Gastroesophageal sphincter (tissue), 4 donors: ENCODE measurements around the gene LIF. TPM values are rescaled to one million over a fixed set of nuclear protein-coding genes. Genes with fewer than 3 reads are reported as not detected.
A peak's percentile ranks its signal among the peaks of the same experiment; 100 is the strongest.

Experiments
- ATAC-seq: fragments of 150-250 bp; one replicate; pipeline ENCODE4 v1.9.1; 2016; ENCODE audit warnings: mild to moderate bottlenecking, moderate library complexity
- H3K27ac ChIP-seq, 4 donors: fragments of 200-600 bp; sonication (generic) in 3 of 4; 1 replicate in 3 of 4; 2 replicates in 1 of 4; pipeline ENCODE4 v1.5.1; 2016 to 2019
- H3K27me3 ChIP-seq: fragments of 200-600 bp; sonication (generic); one replicate; pipeline ENCODE4 v1.5.1; 2019
- H3K36me3 ChIP-seq, 2 donors: fragments of 200-600 bp; sonication (generic); one replicate each; pipeline ENCODE4 v1.5.1; 2019; ENCODE audit warnings: control low read depth in 1 of 2
- H3K4me1 ChIP-seq, 3 donors: fragments of 200-600 bp; sonication (generic); 1 replicate in 2 of 3; 2 replicates in 1 of 3; pipeline ENCODE4 v1.5.1; 2016 to 2019; ENCODE audit warnings: control low read depth in 2 of 3
- H3K4me3 ChIP-seq, 2 donors: fragments of 200-600 bp; sonication (generic); one replicate each; pipeline ENCODE4 v1.5.1; 2019; ENCODE audit warnings: mild to moderate bottlenecking in 1 of 2, moderate library complexity in 1 of 2
- H3K9me3 ChIP-seq, 3 donors: fragments of 200-600 bp; sonication (generic); one replicate each; pipeline ENCODE4 v1.5.1; 2017 to 2019; ENCODE audit warnings: control low read depth in 2 of 3
- EP300 ChIP-seq: sonication (generic); formaldehyde crosslinking; IDR thresholded peaks from one replicate; pipeline ENCODE4 v1.6.1; 2017; ENCODE audit warnings: antibody characterized with exemption, mild to moderate bottlenecking
- POLR2A ChIP-seq, 2 donors: fragments of 450-650 bp; IDR thresholded peaks; one replicate each; pipeline ENCODE4 v1.6.1; 2017; ENCODE audit warnings: antibody characterized with exemption in 2 of 2, mild to moderate bottlenecking in 2 of 2, moderate library complexity in 1 of 2
- POLR2AphosphoS5 ChIP-seq: sonication (generic); formaldehyde crosslinking; IDR thresholded peaks from one replicate; pipeline ENCODE4 v1.6.1; 2017; ENCODE audit warnings: antibody characterized with exemption
- whole genome bisulfite sequencing, 2 donors: methylation state at CpG; one replicate each; pipeline ENCODE4 v1.1.5; 2018; ENCODE audit warnings: low coverage in 1 of 2; 5-methylcytosine and 5-hydroxymethylcytosine counted together
- total RNA-seq, 4 donors: library from RNA; depleted of rRNA; stranded (reverse); fragments of >200 nt; gene quantifications; one replicate each; pipeline ENCODE4 v1.1.0, GENCODE V29; 2016
- TF ChIP-seq, protein P1 (sequence below), 4 experiments: fragments of 200-600 bp in 2 of 4; fragments of 450-650 bp in 2 of 4; sonication (generic) in 1 of 4; IDR thresholded peaks; one replicate each; pipeline ENCODE4 v1.5.1; 2017 to 2019; ENCODE audit warnings: antibody characterized with exemption in 4 of 4, mild to moderate bottlenecking in 2 of 4, moderate library complexity in 2 of 4

LIF gene
- total RNA-seq, 4 donors from 2014 or later = 0.58 to 15.8 (median 0.59) TPM; not detected in 1

DNA sequence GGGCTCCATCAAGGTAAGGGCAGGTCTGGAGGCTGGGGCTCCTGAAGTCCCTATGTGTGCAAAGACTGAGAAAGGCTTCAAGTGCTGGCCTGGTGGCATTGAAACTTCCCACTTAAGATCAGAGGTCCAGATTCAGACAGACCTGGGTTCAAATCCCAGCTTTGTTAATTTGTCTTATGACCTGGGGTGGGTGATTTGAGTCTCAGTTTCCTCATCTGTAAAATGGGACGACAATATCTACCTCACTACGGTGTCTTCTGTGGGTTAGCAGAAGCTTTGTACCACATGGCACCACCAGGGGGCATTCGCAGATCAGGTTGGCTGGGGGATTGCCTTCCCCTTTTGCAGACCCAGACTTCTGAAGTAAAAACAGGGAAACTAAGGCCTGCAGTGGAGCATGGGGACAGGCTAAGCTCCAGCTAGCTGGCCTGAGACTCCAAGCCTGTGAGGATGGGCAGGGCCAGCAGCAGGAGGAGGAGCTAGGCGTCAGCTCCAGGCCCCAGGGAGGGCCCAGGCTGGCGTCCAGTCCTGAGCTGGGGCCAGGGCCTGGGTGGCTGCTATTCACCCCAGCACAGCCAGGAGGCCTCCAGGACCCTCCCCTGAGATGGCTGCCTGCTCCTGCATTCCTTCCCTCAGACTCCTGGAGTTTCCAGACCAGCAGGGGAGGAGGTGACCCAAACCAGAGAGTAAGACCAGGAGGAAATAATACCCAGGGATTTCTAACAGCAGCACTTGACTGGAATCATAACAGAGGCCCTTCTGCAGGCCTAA, 41.3 kb upstream of the LIF start:
- Histone ChIP-seq H3K4me3 (peak overlapping the region; percentile 76 to 82), H3K27me3 (no peaks in the 10 kb centered on the region), H3K4me1 (peaks cover 7 to 56% (median 35%) of the 10 kb centered on the region in 3 donors), H3K36me3 (peaks cover 0 to 57% of the 10 kb centered on the region in 2 donors), H3K9me3 (no peaks in the 10 kb centered on the region), H3K27ac (peak overlapping the region; percentile 92 to 98 (median 96))
- TF ChIP-seq EP300 (no peak), POLR2A (IDR thresholded peaks at IDR 0.05) (peak; percentile 19 to 43), POLR2AphosphoS5 (peak; percentile 62)
- TF ChIP-seq, protein P1, sequence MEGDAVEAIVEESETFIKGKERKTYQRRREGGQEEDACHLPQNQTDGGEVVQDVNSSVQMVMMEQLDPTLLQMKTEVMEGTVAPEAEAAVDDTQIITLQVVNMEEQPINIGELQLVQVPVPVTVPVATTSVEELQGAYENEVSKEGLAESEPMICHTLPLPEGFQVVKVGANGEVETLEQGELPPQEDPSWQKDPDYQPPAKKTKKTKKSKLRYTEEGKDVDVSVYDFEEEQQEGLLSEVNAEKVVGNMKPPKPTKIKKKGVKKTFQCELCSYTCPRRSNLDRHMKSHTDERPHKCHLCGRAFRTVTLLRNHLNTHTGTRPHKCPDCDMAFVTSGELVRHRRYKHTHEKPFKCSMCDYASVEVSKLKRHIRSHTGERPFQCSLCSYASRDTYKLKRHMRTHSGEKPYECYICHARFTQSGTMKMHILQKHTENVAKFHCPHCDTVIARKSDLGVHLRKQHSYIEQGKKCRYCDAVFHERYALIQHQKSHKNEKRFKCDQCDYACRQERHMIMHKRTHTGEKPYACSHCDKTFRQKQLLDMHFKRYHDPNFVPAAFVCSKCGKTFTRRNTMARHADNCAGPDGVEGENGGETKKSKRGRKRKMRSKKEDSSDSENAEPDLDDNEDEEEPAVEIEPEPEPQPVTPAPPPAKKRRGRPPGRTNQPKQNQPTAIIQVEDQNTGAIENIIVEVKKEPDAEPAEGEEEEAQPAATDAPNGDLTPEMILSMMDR (IDR thresholded peaks at IDR 0.05) = peak in 3 of 4 experiments; percentile 80 to 87 (median 85)
- peak; percentile 73 for ATAC-seq
- WGBS, 2 donors = 0% methylated on average over 1 of the region's 5 CpGs; no CpG with 5 or more reads in 1 of the 2 donors

DNA sequence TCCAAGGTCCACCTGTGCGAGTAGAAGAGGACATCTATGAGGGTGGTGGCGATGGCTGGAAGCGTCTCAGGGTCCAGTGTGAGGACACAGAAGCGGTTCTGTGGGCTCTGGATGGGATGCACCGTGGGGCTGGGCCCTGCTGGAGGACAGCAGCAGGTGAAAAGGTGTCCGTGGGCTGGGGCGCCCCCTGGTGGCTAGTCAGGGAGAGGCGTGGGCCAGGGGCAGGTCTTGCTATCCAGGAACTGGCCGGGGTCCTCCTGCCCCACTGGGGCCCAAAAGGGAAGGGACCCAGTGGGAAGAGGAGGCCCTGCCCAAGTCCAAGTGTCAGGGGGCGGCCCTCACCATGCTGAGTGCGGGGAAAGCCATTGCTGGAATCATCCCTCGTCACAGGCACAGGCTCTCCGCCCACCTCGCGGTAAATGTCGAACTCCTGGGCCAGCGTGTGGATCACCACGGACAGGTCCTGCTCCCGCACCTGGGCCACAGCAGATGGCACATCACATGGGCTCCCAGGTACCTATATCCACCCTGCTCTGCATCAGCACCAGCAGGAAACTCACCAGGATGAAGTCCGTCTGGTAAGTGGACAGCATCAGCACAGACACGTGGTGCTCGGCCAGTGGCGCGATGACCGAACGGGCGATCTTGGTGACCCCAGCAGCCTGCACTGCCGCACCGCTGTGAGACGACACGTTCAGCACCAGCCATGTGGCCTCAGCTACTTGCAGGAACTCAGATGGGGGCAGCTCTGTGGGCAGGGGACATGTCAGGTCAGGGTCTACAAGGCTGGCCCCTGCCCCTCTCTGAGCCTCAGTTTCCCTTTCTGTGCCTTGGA, 40.5 kb upstream of the LIF start:
- peaks cover 0 to 49% of the 10 kb centered on the region in 2 donors for H3K36me3 ChIP-seq
- H3K4me1 ChIP-seq = peaks cover 7 to 49% (median 35%) of the 10 kb centered on the region in 3 donors
- no peak overlapping the region for H3K4me3 ChIP-seq
- no peaks in the 10 kb centered on the region for H3K27me3 ChIP-seq
- no peak for ATAC-seq
- H3K9me3 ChIP-seq = no peaks in the 10 kb centered on the region
- peak overlapping the region in 2 of 4 donors; percentile 95 to 98 for H3K27ac ChIP-seq
- WGBS, 2 donors = 54 to 58% methylated on average over 6 to 7 of the region's 31 CpGs
- TF ChIP-seq EP300 (no peak), POLR2A (IDR thresholded peaks at IDR 0.05) (no peak)
- TF ChIP-seq, protein P1 (IDR thresholded peaks at IDR 0.05) = peak in 3 of 4 experiments; percentile 80 to 87 (median 85)

DNA sequence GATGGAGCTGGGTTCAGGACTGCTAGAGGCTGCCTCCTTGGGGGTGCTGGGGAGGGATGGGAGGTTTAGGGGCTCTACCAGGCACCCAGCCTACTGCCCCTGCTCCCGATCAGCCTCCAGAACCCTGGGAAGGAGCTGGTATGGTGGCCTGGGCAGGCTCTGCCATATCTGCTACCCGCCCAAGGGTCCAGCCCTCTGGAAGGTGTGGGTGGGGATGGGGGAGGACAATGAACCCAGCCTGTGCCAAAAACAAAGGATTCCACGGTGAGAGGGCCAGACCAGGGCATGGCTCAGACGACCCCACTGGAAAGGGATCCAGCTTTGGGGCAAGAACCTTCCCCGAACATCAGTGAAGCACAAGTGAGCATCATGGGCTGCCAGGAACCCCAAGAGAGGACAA, 39.8 kb upstream of the LIF start:
- Histone ChIP-seq H3K9me3 (no peaks in the 10 kb centered on the region), H3K27ac (peak overlapping the region in 1 of 4 donors; percentile 95), H3K27me3 (no peaks in the 10 kb centered on the region), H3K4me3 (no peak overlapping the region), H3K36me3 (peaks cover 0 to 44% of the 10 kb centered on the region in 2 donors), H3K4me1 (peaks cover 7 to 42% (median 28%) of the 10 kb centered on the region in 3 donors)
- TF ChIP-seq EP300 (no peak), POLR2AphosphoS5 (no peak), POLR2A (IDR thresholded peaks at IDR 0.05) (no peak)
- TF ChIP-seq, protein P1 (IDR thresholded peaks at IDR 0.05) = no peak
- 90 to 93% methylated on average over 2 to 3 of the region's 5 CpGs for WGBS, 2 donors
- ATAC-seq = no peak

DNA sequence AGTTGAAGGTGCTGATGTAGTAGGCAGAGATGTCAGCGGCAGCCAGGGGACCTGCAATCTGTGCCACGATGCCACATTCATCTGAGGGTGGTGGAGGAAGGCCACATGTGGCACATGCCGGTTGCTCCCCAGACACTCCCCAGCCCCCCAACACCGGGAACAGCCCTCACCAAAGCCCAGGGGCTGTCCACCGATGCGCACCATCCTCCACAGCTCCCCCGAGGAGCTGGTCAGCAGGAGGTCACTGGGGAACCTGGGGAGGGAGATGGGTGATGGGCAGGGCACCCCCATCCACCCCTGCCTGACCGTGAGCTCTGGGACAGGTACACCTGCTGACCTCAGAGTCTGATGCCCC, 39.3 kb upstream of the LIF start:
- H3K27me3 ChIP-seq = no peaks in the 10 kb centered on the region
- no peak overlapping the region for H3K4me3 ChIP-seq
- H3K27ac ChIP-seq = no peak overlapping the region
- no peaks in the 10 kb centered on the region for H3K9me3 ChIP-seq
- ATAC-seq = no peak
- H3K36me3 ChIP-seq = peaks cover 0 to 44% of the 10 kb centered on the region in 2 donors
- TF ChIP-seq EP300 = no peak
- TF ChIP-seq POLR2A (IDR thresholded peaks at IDR 0.05) = no peak
- TF ChIP-seq, protein P1 (IDR thresholded peaks at IDR 0.05) = no peak
- no peak for TF ChIP-seq POLR2AphosphoS5
- WGBS, 2 donors = 60% methylated on average over 1 of the region's 8 CpGs; no CpG with 5 or more reads in 1 of the 2 donors
- H3K4me1 ChIP-seq = peaks cover 7 to 37% (median 23%) of the 10 kb centered on the region in 3 donors
